AG09319 (cell line): ENCODE data around the gene SAPCD1.

Experiments
- DNase-seq: peaks from one replicate; pipeline ENCODE4 v3.0.0-alpha.2; 2010; ENCODE audit warnings: low read depth; ENCODE audit errors: extremely low read depth
- TF ChIP-seq, protein P1 (sequence below): IDR thresholded peaks from 2 replicates; pipeline ENCODE4 v1.5.1; 2011; ENCODE audit warnings: low read depth, mild to moderate bottlenecking, inconsistent platforms, low read length, moderate library complexity

Gene SAPCD1

DNA sequence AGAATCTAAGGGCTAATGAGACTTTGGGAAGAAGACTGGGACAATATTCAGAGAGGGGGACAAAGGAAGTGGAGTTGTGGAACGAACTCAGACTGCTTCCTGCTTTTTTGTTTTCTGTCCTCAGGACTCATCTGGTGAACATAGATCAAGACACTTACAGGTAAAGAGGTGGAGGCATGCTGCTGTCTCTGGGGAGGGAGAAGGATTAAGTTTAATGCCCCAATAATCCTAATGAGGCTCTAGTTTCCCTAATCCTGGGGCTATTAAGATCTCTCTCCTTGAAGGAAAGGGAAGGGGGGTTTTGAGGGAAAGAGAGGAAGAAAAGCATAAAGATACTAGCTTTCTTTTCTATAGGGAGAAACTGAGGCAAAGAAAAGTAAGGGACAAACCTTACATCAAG is 18.0 kb upstream of the SAPCD1 start:
- no peak for DNase-seq
- TF ChIP-seq, protein P1, sequence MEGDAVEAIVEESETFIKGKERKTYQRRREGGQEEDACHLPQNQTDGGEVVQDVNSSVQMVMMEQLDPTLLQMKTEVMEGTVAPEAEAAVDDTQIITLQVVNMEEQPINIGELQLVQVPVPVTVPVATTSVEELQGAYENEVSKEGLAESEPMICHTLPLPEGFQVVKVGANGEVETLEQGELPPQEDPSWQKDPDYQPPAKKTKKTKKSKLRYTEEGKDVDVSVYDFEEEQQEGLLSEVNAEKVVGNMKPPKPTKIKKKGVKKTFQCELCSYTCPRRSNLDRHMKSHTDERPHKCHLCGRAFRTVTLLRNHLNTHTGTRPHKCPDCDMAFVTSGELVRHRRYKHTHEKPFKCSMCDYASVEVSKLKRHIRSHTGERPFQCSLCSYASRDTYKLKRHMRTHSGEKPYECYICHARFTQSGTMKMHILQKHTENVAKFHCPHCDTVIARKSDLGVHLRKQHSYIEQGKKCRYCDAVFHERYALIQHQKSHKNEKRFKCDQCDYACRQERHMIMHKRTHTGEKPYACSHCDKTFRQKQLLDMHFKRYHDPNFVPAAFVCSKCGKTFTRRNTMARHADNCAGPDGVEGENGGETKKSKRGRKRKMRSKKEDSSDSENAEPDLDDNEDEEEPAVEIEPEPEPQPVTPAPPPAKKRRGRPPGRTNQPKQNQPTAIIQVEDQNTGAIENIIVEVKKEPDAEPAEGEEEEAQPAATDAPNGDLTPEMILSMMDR, result no peak

DNA sequence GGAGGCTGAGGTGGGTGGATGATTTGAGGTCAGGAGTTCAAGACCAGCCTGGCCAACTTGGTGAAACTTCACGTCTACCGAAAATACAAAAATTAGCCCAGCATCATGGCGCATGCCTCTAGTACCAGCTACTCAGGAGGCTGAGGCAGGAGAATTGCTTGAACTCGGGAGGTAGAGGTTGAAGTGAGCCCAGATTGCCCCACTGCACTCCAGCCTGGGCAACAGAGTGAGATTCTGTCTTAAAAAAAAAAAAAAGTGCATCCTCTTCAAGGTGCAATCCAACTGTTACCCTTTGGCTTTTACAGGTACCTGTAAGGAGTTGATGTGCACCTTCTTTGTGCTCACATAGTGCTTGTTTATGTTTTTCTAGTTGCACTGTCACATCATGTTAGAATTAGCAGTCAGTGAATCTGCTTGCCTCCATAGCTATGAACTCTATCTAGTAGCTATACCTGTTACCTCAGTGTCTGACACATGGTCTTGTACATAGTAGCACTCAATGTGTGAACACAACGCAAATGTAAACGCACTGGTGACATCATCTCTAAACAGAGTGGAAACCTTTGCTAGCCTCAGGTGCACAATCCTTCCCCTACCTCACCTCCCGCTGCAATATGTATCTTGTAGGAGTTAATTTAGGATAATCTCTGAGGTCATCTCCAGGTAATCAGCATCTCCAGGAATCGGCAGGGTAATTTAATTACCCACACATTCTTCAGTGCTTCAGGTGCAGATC is 13.0 kb upstream of the SAPCD1 start:
- TF ChIP-seq, protein P1, result no peak
- DNase-seq, result no peak

DNA sequence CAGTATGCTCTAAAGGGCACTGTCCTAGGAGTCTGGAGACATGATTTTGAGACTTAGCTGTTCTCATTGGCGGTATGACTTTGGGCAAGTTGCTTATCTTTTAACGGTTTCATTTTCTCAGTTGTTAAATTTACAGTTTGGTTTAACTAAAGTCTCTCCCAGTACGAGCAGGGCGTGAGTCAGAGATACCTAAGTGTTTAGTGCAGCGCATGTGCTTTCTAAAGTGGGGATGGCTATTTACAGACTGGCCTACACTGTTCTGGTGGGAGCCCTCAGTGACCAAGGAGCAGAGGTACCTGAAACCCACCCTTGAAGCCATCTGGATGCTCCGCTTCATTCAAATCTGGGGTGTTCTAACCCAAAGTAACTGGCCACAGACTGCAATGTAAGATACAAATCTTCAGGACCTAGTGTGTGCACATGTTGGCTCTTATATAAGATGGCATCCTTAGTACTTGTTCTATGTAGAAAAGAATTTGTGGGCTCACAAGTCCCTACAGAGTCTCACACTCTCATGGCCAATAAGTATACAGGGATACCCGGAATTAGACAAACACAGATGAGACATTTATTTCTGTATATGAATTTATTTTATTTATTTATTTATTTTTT is 11.9 kb upstream of the SAPCD1 start:
- TF ChIP-seq, protein P1, result no peak
- DNase-seq, result no peak

DNA sequence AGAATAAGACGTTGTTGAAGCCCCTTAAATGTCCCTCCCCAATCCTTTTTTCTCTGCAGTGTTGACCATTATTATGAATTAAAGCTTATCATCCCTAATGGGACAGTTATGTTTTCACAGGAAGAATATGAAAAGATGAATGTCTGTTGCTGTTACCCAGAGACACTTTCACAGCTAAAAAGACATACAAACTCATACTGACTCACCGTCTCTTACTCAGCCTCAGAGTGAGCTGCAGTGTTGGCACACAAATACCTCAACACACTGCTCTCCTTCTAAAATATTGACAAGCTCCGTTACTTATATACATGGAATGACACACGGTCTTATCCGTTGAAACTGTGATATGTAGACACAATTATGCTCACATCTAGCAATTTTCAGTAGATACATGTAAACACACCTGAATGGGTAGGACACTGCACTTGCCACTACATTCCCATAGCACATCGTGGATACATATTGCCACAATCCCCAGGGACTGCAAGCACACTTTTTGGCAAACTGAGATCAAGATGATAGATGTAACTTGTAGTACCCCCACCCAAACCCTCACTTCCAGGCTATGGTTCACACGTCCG is 9.6 kb upstream of the SAPCD1 start:
- no peak for DNase-seq
- TF ChIP-seq, protein P1, result no peak

DNA sequence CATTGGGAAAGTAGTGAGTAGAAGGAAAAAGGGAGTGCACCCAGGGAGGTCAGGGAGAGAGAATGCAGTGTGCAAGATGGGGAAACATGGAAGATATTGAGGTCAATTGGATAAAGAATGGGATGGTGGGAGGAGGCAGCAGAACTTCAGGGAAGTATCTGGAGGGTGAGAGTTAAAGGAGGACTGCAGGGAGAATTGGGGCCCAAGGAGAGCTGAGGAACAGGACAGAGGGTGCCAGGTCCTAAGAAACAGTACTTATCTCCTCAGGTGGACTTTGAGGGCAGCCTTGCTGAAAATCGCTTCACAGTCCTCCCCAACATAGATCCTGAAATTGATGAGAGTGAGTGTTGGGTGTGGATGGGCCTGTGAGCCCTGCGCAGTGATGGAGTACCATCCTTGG is 4.2 kb upstream of the SAPCD1 start:
- TF ChIP-seq, protein P1, result no peak
- no peak for DNase-seq

DNA sequence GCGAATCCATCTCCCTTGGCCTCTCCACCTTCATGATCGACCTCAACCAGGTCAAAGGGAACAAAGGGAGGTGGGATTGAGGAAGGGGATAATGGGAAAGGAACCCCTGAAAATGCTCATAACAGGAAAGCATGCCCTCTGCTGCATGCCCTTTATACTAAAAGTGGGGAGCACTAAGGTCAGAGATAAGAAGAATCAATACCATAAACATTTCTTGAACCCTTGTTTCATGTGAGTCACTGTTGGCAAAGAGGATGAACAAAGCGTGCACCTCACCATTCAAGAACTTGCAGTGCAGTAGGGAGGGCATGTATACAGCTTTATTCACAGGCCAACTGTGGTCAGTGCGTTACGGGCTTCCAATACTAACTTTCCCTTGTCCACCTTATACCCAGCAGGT is 1.7 kb upstream of the SAPCD1 start:
- DNase-seq, result no peak
- TF ChIP-seq, protein P1, result no peak

DNA sequence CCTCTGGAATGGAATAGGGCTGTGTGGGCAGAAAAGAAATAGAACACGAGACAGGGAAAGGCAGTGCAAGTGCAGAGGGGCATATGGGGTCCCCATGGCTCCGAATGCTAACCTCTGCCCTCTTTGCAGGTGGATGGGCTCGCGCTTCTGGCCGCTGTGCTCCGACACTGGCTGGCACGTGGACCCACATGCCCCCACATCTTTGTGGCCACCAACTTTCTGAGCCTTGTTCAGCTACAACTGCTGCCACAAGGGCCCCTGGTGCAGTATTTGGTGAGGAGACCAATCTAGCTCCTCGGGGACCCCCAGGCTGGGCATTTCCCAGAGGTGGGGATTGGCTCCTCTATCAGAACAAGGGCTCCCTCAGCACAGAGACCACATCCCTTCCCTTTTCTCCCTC is 1.1 kb upstream of the SAPCD1 start:
- DNase-seq, result no peak
- TF ChIP-seq, protein P1, result no peak
